SH-SY5Y (cell line): ENCODE measurements around the gene ADAMTS14.

Experiments used
- GATA2 ChIP-seq: IDR thresholded peaks from 2 replicates; pipeline ENCODE4 v1.6.1; 2011; ENCODE audit warnings: mild to moderate bottlenecking, low read depth, low read length
- GATA3 ChIP-seq: IDR thresholded peaks from 2 replicates; pipeline ENCODE4 v1.6.1; 2011; ENCODE audit warnings: low read depth, mild to moderate bottlenecking, low read length, moderate library complexity

DNA sequence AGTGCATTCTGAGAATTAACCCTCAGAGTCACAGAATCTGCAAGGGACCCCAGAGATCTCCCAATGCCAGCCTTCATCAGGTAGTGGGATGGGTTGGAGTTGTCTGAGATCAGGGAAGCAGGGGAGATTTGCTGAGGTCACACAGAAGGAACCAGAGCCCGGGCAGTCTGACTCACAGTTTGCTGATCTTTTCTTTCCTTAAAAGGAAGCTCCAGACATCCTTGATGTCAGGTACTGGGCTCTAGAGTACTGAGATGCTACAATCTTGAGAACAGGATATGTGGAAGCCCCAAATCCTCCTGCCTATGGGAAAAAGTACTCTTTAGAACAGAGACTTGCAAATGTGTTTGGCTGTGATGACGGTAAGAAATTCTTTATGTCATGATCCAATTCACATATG, 112.2 kb downstream of the ADAMTS14 start:
- TF ChIP-seq GATA2 = no peak
- no peak for TF ChIP-seq GATA3
